HEK293 (cell line): ENCODE measurements around the gene APBB1.

Experiments used
- CTCF ChIA-PET: fragments of 350-600 bp; formaldehyde crosslinking; extraction: SDS; loops from one replicate; lab custom pipeline; 2021; ENCODE audit warnings: antibody characterized with exemption; lab: Yijun Ruan, JAX
- POLR2A ChIA-PET: fragments of 300-600 bp; formaldehyde crosslinking; extraction: SDS; loops from one replicate; lab custom pipeline; 2020; ENCODE audit warnings: antibody characterized with exemption, inconsistent platforms; lab: Yijun Ruan, JAX
- H3K27ac ChIP-seq: fragments of 200-500 bp; sonication (Bioruptor generic); 2 replicates; pipeline ENCODE4 v1.5.1; 2014; ENCODE audit warnings: low read depth, low read length, control low read depth, inconsistent platforms; ENCODE audit errors: extremely low read depth
- H3K36me3 ChIP-seq, 2 experiments: fragments of 200-500 bp in 1 of 2; sonication (Bioruptor generic) in 1 of 2; 1 replicate in 1 of 2; 2 replicates in 1 of 2; pipeline ENCODE4 v1.5.1; 2014 to 2017; ENCODE audit warnings: inconsistent platforms in 2 of 2, low read length in 2 of 2; ENCODE audit not compliant: control insufficient read depth in 2 of 2, insufficient read depth in 1 of 2
- H3K4me1 ChIP-seq: fragments of 200-500 bp; sonication (Bioruptor generic); 2 replicates; pipeline ENCODE4 v1.5.1; 2014; ENCODE audit warnings: mild to moderate bottlenecking, low read length, inconsistent platforms; ENCODE audit not compliant: control insufficient read depth, insufficient read depth
- H3K4me3 ChIP-seq: 2 replicates; pipeline ENCODE4 v1.5.1; 2011; ENCODE audit warnings: low read depth, mild to moderate bottlenecking, control low read depth, low read length, moderate library complexity
- H3K9me3 ChIP-seq: fragments of 200-500 bp; sonication (Bioruptor generic); 2 replicates; pipeline ENCODE4 v1.5.1; 2014; ENCODE audit warnings: low read depth, low read length, inconsistent platforms; ENCODE audit not compliant: control insufficient read depth, insufficient read depth
- FEZF1 ChIP-seq: fragments of 450-650 bp; formaldehyde crosslinking; IDR thresholded peaks from 2 replicates; pipeline ENCODE4 v1.5.1; 2016; ENCODE audit warnings: missing biosample characterization, missing genetic modification characterization
- INSM2 ChIP-seq: fragments of 450-650 bp; formaldehyde crosslinking; IDR thresholded peaks from 2 replicates; pipeline ENCODE4 v1.5.1; 2016; ENCODE audit warnings: missing biosample characterization, missing genetic modification characterization
- MYNN ChIP-seq: fragments of 450-650 bp; formaldehyde crosslinking; IDR thresholded peaks from 2 replicates; pipeline ENCODE4 v1.5.1; 2016; ENCODE audit warnings: missing biosample characterization, missing genetic modification characterization, borderline replicate concordance
- PBX3 ChIP-seq: sonication (generic); formaldehyde crosslinking; IDR thresholded peaks from 2 replicates; pipeline ENCODE4 v1.8.1; 2022; ENCODE audit warnings: mild to moderate bottlenecking, moderate library complexity, missing genetic modification reagents
- PRDM2 ChIP-seq: fragments of 450-650 bp; formaldehyde crosslinking; IDR thresholded peaks from 2 replicates; pipeline ENCODE4 v1.5.1; 2016; ENCODE audit warnings: missing biosample characterization, missing genetic modification characterization, borderline replicate concordance
- ZFP37 ChIP-seq: fragments of 450-650 bp; formaldehyde crosslinking; IDR thresholded peaks from 2 replicates; pipeline ENCODE4 v1.5.1; 2016; ENCODE audit warnings: missing biosample characterization, missing genetic modification characterization
- ZNF155 ChIP-seq: fragments of 450-650 bp; formaldehyde crosslinking; IDR thresholded peaks from 2 replicates; pipeline ENCODE4 v1.5.1; 2016; ENCODE audit warnings: missing biosample characterization, missing genetic modification characterization
- ZNF391 ChIP-seq: fragments of 450-650 bp; formaldehyde crosslinking; IDR thresholded peaks from 2 replicates; pipeline ENCODE4 v1.5.1; 2016; ENCODE audit warnings: low read depth, missing biosample characterization, missing genetic modification characterization, borderline replicate concordance
- ZNF449 ChIP-seq: fragments of 450-650 bp; formaldehyde crosslinking; IDR thresholded peaks from 2 replicates; pipeline ENCODE4 v1.5.1; 2017; ENCODE audit warnings: missing biosample characterization, mild to moderate bottlenecking, missing genetic modification characterization, moderate library complexity
- ZNF510 ChIP-seq: fragments of 450-650 bp; formaldehyde crosslinking; IDR thresholded peaks from 2 replicates; pipeline ENCODE4 v1.5.1; 2018; ENCODE audit warnings: mild to moderate bottlenecking, missing genetic modification characterization, missing biosample characterization; ENCODE audit not compliant: insufficient replicate concordance
- ZNF548 ChIP-seq: fragments of 450-650 bp; formaldehyde crosslinking; IDR thresholded peaks from 2 replicates; pipeline ENCODE4 v1.5.1; 2016; ENCODE audit warnings: missing biosample characterization, missing genetic modification characterization
- ZNF600 ChIP-seq: fragments of 450-650 bp; formaldehyde crosslinking; IDR thresholded peaks from 2 replicates; pipeline ENCODE4 v1.5.1; 2016; ENCODE audit warnings: missing biosample characterization, missing genetic modification characterization
- ZNF664 ChIP-seq: fragments of 450-650 bp; formaldehyde crosslinking; IDR thresholded peaks from 2 replicates; pipeline ENCODE4 v1.5.1; 2016; ENCODE audit warnings: missing biosample characterization, missing genetic modification characterization
- ZNF768 ChIP-seq: fragments of 450-650 bp; formaldehyde crosslinking; IDR thresholded peaks from 2 replicates; pipeline ENCODE4 v1.5.1; 2018; ENCODE audit warnings: missing biosample characterization, mild to moderate bottlenecking, missing genetic modification characterization
- ZSCAN16 ChIP-seq: fragments of 450-650 bp; formaldehyde crosslinking; IDR thresholded peaks from 2 replicates; pipeline ENCODE4 v1.5.1; 2016; ENCODE audit warnings: missing biosample characterization, missing genetic modification characterization
- ZSCAN23 ChIP-seq: fragments of 450-650 bp; formaldehyde crosslinking; IDR thresholded peaks from 2 replicates; pipeline ENCODE4 v1.5.1; 2016; ENCODE audit warnings: missing biosample characterization, missing genetic modification characterization
- ZSCAN5A ChIP-seq: fragments of 450-650 bp; formaldehyde crosslinking; IDR thresholded peaks from 2 replicates; pipeline ENCODE4 v1.5.1; 2016; ENCODE audit warnings: missing biosample characterization, missing genetic modification characterization

The APBB1 gene

GRCh38 chr11:6452219-6452618, 33.3 kb upstream of the APBB1 start:
- TF ChIP-seq PBX3 (CRISPR knock-in tag) (no peak), ZSCAN16 (tag by site-specific recombination) (no peak), ZNF600 (tag by site-specific recombination) (no peak), ZNF391 (tag by site-specific recombination) (no peak), ZNF768 (tag by site-specific recombination) (no peak), ZNF664 (tag by site-specific recombination) (no peak), ZNF155 (no peak), INSM2 (tag by site-specific recombination) (no peak), ZNF449 (no peak), ZNF548 (tag by site-specific recombination) (no peak), PRDM2 (no peak), ZNF510 (tag by site-specific recombination) (no peak), FEZF1 (tag by site-specific recombination) (no peak), MYNN (no peak), ZFP37 (tag by site-specific recombination) (no peak), ZSCAN5A (no peak), ZSCAN23 (no peak)
- POLR2A ChIA-PET: no interaction called here
- peaks cover 6 to 91% of the 10 kb centered on the region in 2 experiments; a peak in 1 of 3 replicates for H3K36me3 ChIP-seq
- H3K9me3 ChIP-seq: no peaks in the 10 kb centered on the region
- CTCF ChIA-PET: interaction anchor here (1.0 to 2.0 kb wide), 5 partner anchors 9 to 254 kb away, joined by 3 to 9 read pairs (median 4); no protein-coding TSS in a partner anchor
- no peaks in the 10 kb centered on the region for H3K4me1 ChIP-seq
- H3K27ac ChIP-seq: no peak overlapping the region
- no peak overlapping the region for H3K4me3 ChIP-seq
